Activated CD8-positive, alpha-beta T cell treated with anti-CD3 and anti-CD28 coated beads for 36 hours (primary cell): ENCODE measurements around the gene RPF1. TPM values are rescaled to one million over a fixed set of nuclear protein-coding genes. Genes with fewer than 3 reads are reported as not detected.

ENCODE experiments used
- ATAC-seq: fragments of 200-7000 bp; cut with Tn5 transposase; one replicate; pipeline ENCODE4 v1.10.0; 2021; ENCODE audit warnings: mild to moderate bottlenecking, moderate library complexity
- CTCF ChIA-PET: fragments of 350-600 bp; sonication (Branson Sonifier 250); formaldehyde crosslinking; loops from one replicate; lab custom pipeline; 2021; ENCODE audit warnings: antibody characterized with exemption; lab: Charles Lee
- POLR2A ChIA-PET: fragments of 350-600 bp; sonication (Branson Sonifier 250); formaldehyde crosslinking; loops from one replicate; lab custom pipeline; 2021; ENCODE audit warnings: antibody characterized with exemption; lab: Charles Lee
- DNase-seq: peaks from one replicate; pipeline ENCODE4 v3.0.0-alpha.2; 2020
- H3K27ac Mint-ChIP-seq: one replicate; pipeline ENCODE4 v1.8.0; 2021; ENCODE audit warnings: mild to moderate bottlenecking, mixed read lengths
- H3K27me3 Mint-ChIP-seq: one replicate; pipeline ENCODE4 v1.8.0; 2021; ENCODE audit warnings: mixed read lengths
- H3K36me3 Mint-ChIP-seq: one replicate; pipeline ENCODE4 v1.8.0; 2021; ENCODE audit warnings: low read depth, mixed read lengths
- H3K4me1 Mint-ChIP-seq: one replicate; pipeline ENCODE4 v1.8.0; 2021; ENCODE audit warnings: low read depth, mixed read lengths
- H3K4me3 Mint-ChIP-seq: one replicate; pipeline ENCODE4 v1.8.0; 2021; ENCODE audit warnings: mild to moderate bottlenecking, moderate library complexity, mixed read lengths
- H3K9me3 Mint-ChIP-seq: one replicate; pipeline ENCODE4 v1.8.0; 2021; ENCODE audit warnings: mixed read lengths
- CTCF ChIP-seq: fragments of 200-600 bp; IDR thresholded peaks from one replicate; pipeline ENCODE4 v1.8.0; 2022; ENCODE audit warnings: antibody characterized with exemption, mild to moderate bottlenecking
- intact Hi-C: fragments of 100-400 bp; cut with micrococcal nuclease; formaldehyde crosslinking; loops from one replicate; pipeline ENCODE4 v1.10.0; 2022
- total RNA-seq, 2 experiments: library from RNA; stranded (reverse); gene quantifications; one replicate each; pipeline ENCODE4 v1.2.3, GENCODE V29; 2021

RPF1 gene
- total RNA-seq, 2 experiments from 2014 or later: 61.9 to 64.1 TPM

DNA sequence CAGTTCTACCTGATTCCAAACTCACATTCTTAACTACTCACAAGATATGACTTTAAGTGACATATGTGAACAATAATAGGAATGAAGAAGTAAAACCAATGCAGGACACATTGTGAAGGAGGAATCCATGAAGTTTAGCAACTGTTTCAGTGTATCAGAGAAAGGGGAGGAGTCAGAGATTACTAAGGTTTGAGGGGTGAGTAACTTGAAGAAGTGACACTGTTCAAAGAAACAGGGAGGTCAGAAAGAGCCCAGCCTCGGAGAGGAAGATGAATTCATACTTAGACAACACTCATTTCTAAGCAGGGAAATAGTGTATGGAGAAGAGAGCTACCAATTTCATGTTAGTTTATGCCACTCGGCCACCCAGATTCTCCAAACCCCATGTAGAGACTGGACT is 28.2 kb upstream of the RPF1 start:
- no peaks in the 10 kb centered on the region for H3K36me3 Mint-ChIP-seq
- no peak for ATAC-seq
- no peak for DNase-seq
- H3K27me3 Mint-ChIP-seq: peaks cover 7% of the 10 kb centered on the region
- ChIA-PET POLR2A (no interaction called here), CTCF (interaction anchor here (1.0 kb wide), 1 partner anchor 9 kb away, joined by 4 read pairs; no protein-coding TSS in a partner anchor)
- intact Hi-C loops: no loop called here
- no peaks in the 10 kb centered on the region for H3K4me1 Mint-ChIP-seq
- no peak overlapping the region for H3K27ac Mint-ChIP-seq
- TF ChIP-seq CTCF: no peak
- H3K4me3 Mint-ChIP-seq: no peak overlapping the region
- H3K9me3 Mint-ChIP-seq: no peaks in the 10 kb centered on the region

- Mint-ChIP-seq H3K4me3 (no peak overlapping the region), H3K9me3 (no peaks in the 10 kb centered on the region), H3K4me1 (no peaks in the 10 kb centered on the region), H3K27ac (no peak overlapping the region), H3K27me3 (peaks cover 7% of the 10 kb centered on the region), H3K36me3 (no peaks in the 10 kb centered on the region)
- ChIA-PET POLR2A (no interaction called here), CTCF (no interaction called here)
- no peak for ATAC-seq
- no peak for TF ChIP-seq CTCF
- intact Hi-C loops: no loop called here
- DNase-seq: no peak
These were observed 26.6 kb upstream of the RPF1 start for GRCh38 chr1:84452436-84452835.

DNA sequence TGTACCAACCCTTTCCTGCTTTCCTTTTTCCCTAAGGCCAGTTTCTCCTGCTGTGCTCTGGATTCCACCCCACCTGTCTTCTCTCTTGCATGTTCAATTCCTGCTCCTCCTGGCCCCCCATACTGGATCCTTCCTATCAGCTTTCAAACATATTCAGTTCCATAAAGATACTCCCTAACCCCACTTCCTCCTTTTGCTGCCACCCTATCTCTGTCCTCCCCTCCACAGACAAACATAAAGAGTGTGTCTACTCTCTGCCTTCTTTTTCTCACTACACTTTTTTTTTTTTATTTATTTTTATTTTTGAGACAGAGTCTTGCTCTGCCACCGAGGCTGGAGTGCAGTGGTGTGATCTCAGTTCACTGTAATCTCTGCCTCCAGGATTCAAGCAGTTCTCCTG is 16.9 kb upstream of the RPF1 start:
- no peak overlapping the region for H3K4me3 Mint-ChIP-seq
- no peaks in the 10 kb centered on the region for H3K4me1 Mint-ChIP-seq
- no peaks in the 10 kb centered on the region for H3K36me3 Mint-ChIP-seq
- DNase-seq (no peak), ATAC-seq (no peak)
- CTCF ChIA-PET: no interaction called here
- no peaks in the 10 kb centered on the region for H3K9me3 Mint-ChIP-seq
- POLR2A ChIA-PET: no interaction called here
- TF ChIP-seq CTCF: no peak
- no peak overlapping the region for H3K27ac Mint-ChIP-seq
- intact Hi-C loops: no loop called here
- H3K27me3 Mint-ChIP-seq: peaks cover 16% of the 10 kb centered on the region

- intact Hi-C loops: no loop called here
- no peak overlapping the region for H3K4me3 Mint-ChIP-seq
- DNase-seq (no peak), ATAC-seq (no peak)
- no peak overlapping the region for H3K27ac Mint-ChIP-seq
- peaks cover 35% of the 10 kb centered on the region for H3K27me3 Mint-ChIP-seq
- H3K9me3 Mint-ChIP-seq: no peaks in the 10 kb centered on the region
- ChIA-PET POLR2A (no interaction called here), CTCF (interaction anchor here (1.2 kb wide), 1 partner anchor 153 kb away, joined by 3 read pairs; no protein-coding TSS in a partner anchor)
- no peak for TF ChIP-seq CTCF
- H3K36me3 Mint-ChIP-seq: no peaks in the 10 kb centered on the region
- no peaks in the 10 kb centered on the region for H3K4me1 Mint-ChIP-seq
These were observed 11.8 kb upstream of the RPF1 start for GRCh38 chr1:84467298-84467697.

- ATAC-seq (no peak), DNase-seq (no peak)
- Mint-ChIP-seq H3K9me3 (peaks cover 6% of the 10 kb centered on the region), H3K4me3 (no peak overlapping the region), H3K27me3 (peaks cover 29% of the 10 kb centered on the region), H3K4me1 (peaks cover 16% of the 10 kb centered on the region), H3K36me3 (peaks cover 13% of the 10 kb centered on the region), H3K27ac (no peak overlapping the region)
- POLR2A ChIA-PET: interaction anchor here (0.9 kb wide), 1 partner anchor 30 kb away, joined by 5 read pairs; the partner anchor contains the start of genes GNG5 and SPATA1
- intact Hi-C loops: no loop called here
- TF ChIP-seq CTCF: no peak
- CTCF ChIA-PET: no interaction called here
These were observed 2.8 kb upstream of the RPF1 start for GRCh38 chr1:84476225-84476624.
